ENCODE results near the gene TAF11. TPM values are rescaled to one million over a fixed set of nuclear protein-coding genes. Genes with fewer than 3 reads are reported as not detected.

TAF11 gene
- total and polyA plus RNA-seq, 2 donors from 2014 or later: 21.1 to 27.3 TPM

GRCh38 chr6:34867484-34867883 is 20.4 kb downstream of the TAF11 start:
- DNase-seq (peak in 1 of 5 donors; percentile 13), FAIRE-seq (no peak)
- H3K9ac ChIP-seq (ENCODE audit: low read length in 3 of 3): no peak overlapping the region
- TF ChIP-seq, protein P1, sequence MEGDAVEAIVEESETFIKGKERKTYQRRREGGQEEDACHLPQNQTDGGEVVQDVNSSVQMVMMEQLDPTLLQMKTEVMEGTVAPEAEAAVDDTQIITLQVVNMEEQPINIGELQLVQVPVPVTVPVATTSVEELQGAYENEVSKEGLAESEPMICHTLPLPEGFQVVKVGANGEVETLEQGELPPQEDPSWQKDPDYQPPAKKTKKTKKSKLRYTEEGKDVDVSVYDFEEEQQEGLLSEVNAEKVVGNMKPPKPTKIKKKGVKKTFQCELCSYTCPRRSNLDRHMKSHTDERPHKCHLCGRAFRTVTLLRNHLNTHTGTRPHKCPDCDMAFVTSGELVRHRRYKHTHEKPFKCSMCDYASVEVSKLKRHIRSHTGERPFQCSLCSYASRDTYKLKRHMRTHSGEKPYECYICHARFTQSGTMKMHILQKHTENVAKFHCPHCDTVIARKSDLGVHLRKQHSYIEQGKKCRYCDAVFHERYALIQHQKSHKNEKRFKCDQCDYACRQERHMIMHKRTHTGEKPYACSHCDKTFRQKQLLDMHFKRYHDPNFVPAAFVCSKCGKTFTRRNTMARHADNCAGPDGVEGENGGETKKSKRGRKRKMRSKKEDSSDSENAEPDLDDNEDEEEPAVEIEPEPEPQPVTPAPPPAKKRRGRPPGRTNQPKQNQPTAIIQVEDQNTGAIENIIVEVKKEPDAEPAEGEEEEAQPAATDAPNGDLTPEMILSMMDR (IDR thresholded peaks at IDR 0.05; ENCODE audit: borderline replicate concordance, extremely low read depth, insufficient read depth): no peak
- no peak overlapping the region for H3K27ac ChIP-seq (ENCODE audit: low read depth in 2 of 2, low read length in 2 of 2)
- H3K36me3 ChIP-seq (ENCODE audit: control insufficient read depth in 2 of 3, insufficient read depth in 3 of 3, low read length in 3 of 3): peaks cover 11 to 41% (median 22%) of the 10 kb centered on the region in 3 donors
- no peaks in the 10 kb centered on the region for H3K4me1 ChIP-seq (ENCODE audit: control insufficient read depth in 2 of 3, insufficient read depth in 2 of 3, low read depth in 1 of 3, low read length in 3 of 3)
- no peaks in the 10 kb centered on the region for H3K27me3 ChIP-seq (ENCODE audit: control insufficient read depth, insufficient read depth, low read length)
- intact Hi-C loops (cut with DNase I): no loop called here
- H3K4me3 ChIP-seq (ENCODE audit: low read length in 3 of 3): no peak overlapping the region
- no peaks in the 10 kb centered on the region for H3K9me3 ChIP-seq (ENCODE audit: control insufficient read depth in 2 of 3, insufficient read depth in 1 of 3, low read length in 3 of 3)

GRCh38 chr6:34866509-34866908 is 21.3 kb downstream of the TAF11 start:
- TF ChIP-seq, protein P1 (IDR thresholded peaks at IDR 0.05; ENCODE audit: borderline replicate concordance, extremely low read depth, insufficient read depth): no peak
- Histone ChIP-seq H3K4me3 (ENCODE audit: low read length in 3 of 3) (no peak overlapping the region), H3K4me1 (ENCODE audit: control insufficient read depth in 2 of 3, insufficient read depth in 2 of 3, low read depth in 1 of 3, low read length in 3 of 3) (no peaks in the 10 kb centered on the region), H3K27ac (ENCODE audit: low read depth in 2 of 2, low read length in 2 of 2) (no peak overlapping the region), H3K9me3 (ENCODE audit: control insufficient read depth in 2 of 3, insufficient read depth in 1 of 3, low read length in 3 of 3) (no peaks in the 10 kb centered on the region), H3K36me3 (ENCODE audit: control insufficient read depth in 2 of 3, insufficient read depth in 3 of 3, low read length in 3 of 3) (peaks cover 11 to 32% (median 17%) of the 10 kb centered on the region in 3 donors), H3K9ac (ENCODE audit: low read length in 3 of 3) (no peak overlapping the region), H3K27me3 (ENCODE audit: control insufficient read depth, insufficient read depth, low read length) (no peaks in the 10 kb centered on the region)
- FAIRE-seq (no peak), DNase-seq (no peak)
- intact Hi-C loops (cut with DNase I): no loop called here

DNA sequence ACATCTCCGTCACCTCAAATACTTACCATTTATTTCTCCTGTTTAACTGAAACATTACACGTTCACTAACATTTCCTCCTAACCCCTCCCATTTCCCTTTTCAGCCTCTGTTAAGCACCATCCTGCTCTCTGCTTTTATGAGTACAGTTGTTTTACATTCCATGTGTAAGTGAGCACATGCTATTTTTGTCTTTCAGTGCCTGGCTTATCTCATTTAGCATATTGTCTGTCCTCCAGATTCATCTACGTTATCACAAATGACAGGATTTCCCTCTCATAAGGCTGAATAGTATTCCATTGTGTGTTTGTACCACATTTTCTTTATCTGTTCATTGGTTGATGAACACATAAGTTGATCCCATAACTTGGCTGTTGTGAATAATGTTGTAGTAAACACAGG is 22.7 kb downstream of the TAF11 start:
- Histone ChIP-seq H3K27me3 (ENCODE audit: control insufficient read depth, insufficient read depth, low read length) (no peaks in the 10 kb centered on the region), H3K36me3 (ENCODE audit: control insufficient read depth in 2 of 3, insufficient read depth in 3 of 3, low read length in 3 of 3) (peaks cover 6 to 19% (median 6%) of the 10 kb centered on the region in 3 donors), H3K4me1 (ENCODE audit: control insufficient read depth in 2 of 3, insufficient read depth in 2 of 3, low read depth in 1 of 3, low read length in 3 of 3) (no peaks in the 10 kb centered on the region), H3K9me3 (ENCODE audit: control insufficient read depth in 2 of 3, insufficient read depth in 1 of 3, low read length in 3 of 3) (no peaks in the 10 kb centered on the region), H3K27ac (ENCODE audit: low read depth in 2 of 2, low read length in 2 of 2) (no peak overlapping the region), H3K9ac (ENCODE audit: low read length in 3 of 3) (no peak overlapping the region), H3K4me3 (ENCODE audit: low read length in 3 of 3) (no peak overlapping the region)
- DNase-seq: peak in 1 of 5 donors; percentile 15
- TF ChIP-seq, protein P1 (IDR thresholded peaks at IDR 0.05; ENCODE audit: borderline replicate concordance, extremely low read depth, insufficient read depth): no peak
- intact Hi-C loops (cut with DNase I): no loop called here
- FAIRE-seq: no peak

- Histone ChIP-seq H3K9ac (ENCODE audit: low read length in 3 of 3) (no peak overlapping the region), H3K9me3 (ENCODE audit: control insufficient read depth in 2 of 3, insufficient read depth in 1 of 3, low read length in 3 of 3) (no peaks in the 10 kb centered on the region), H3K27ac (ENCODE audit: low read depth in 2 of 2, low read length in 2 of 2) (no peak overlapping the region), H3K36me3 (ENCODE audit: control insufficient read depth in 2 of 3, insufficient read depth in 3 of 3, low read length in 3 of 3) (peaks cover 9 to 29% (median 9%) of the 10 kb centered on the region in 3 donors), H3K27me3 (ENCODE audit: control insufficient read depth, insufficient read depth, low read length) (no peaks in the 10 kb centered on the region), H3K4me3 (ENCODE audit: low read length in 3 of 3) (no peak overlapping the region), H3K4me1 (ENCODE audit: control insufficient read depth in 2 of 3, insufficient read depth in 2 of 3, low read depth in 1 of 3, low read length in 3 of 3) (no peaks in the 10 kb centered on the region)
- no peak for FAIRE-seq
- intact Hi-C loops (cut with DNase I): no loop called here
- TF ChIP-seq, protein P1 (IDR thresholded peaks at IDR 0.05; ENCODE audit: borderline replicate concordance, extremely low read depth, insufficient read depth): no peak
- DNase-seq: no peak
Measured at GRCh38 chr6:34864007-34864406, 23.8 kb downstream of the TAF11 start.
